ENCODE measurements around the gene RER1. TPM values are rescaled to one million over a fixed set of nuclear protein-coding genes. Genes with fewer than 3 reads are reported as not detected.

RER1 gene
- total RNA-seq, 4 donors from 2014 or later: 56.9 to 86.5 (median 81.4) TPM

GRCh38 chr1:2352341-2352896 lies 39.2 kb upstream of the RER1 start:
- Histone ChIP-seq H3K4me3 (no peak overlapping the region), H3K9me3 (no peaks in the 10 kb centered on the region), H3K27me3 (no peaks in the 10 kb centered on the region), H3K27ac (no peak overlapping the region), H3K4me1 (peaks cover 13% of the 10 kb centered on the region), H3K36me3 (no peaks in the 10 kb centered on the region)
- DNase-seq (ENCODE audit: low spot score in 2 of 2): no peak
- WGBS: 54% methylated on average over 3 of the region's 11 CpGs
- no peak for TF ChIP-seq POLR2A (IDR thresholded peaks at IDR 0.05)
- no peak for TF ChIP-seq EP300 (IDR thresholded peaks at IDR 0.05)
- no peak for TF ChIP-seq POLR2AphosphoS5 (IDR thresholded peaks at IDR 0.05)
- TF ChIP-seq CTCF (IDR thresholded peaks at IDR 0.05): no peak

- no peak for DNase-seq (ENCODE audit: low spot score in 2 of 2)
- no peak overlapping the region for H3K4me3 ChIP-seq
- H3K9me3 ChIP-seq: no peaks in the 10 kb centered on the region
- H3K27me3 ChIP-seq: no peaks in the 10 kb centered on the region
- WGBS: 57% methylated on average over 9 of the region's 21 CpGs
- TF ChIP-seq EP300 (IDR thresholded peaks at IDR 0.05) (no peak), POLR2A (IDR thresholded peaks at IDR 0.05) (no peak), CTCF (IDR thresholded peaks at IDR 0.05) (no peak), POLR2AphosphoS5 (IDR thresholded peaks at IDR 0.05) (no peak)
- H3K27ac ChIP-seq: no peak overlapping the region
- no peaks in the 10 kb centered on the region for H3K36me3 ChIP-seq
- H3K4me1 ChIP-seq: peaks cover 13% of the 10 kb centered on the region
These were observed 38.6 kb upstream of the RER1 start for GRCh38 chr1:2352897-2353550.

GRCh38 chr1:2353551-2354438 lies 37.8 kb upstream of the RER1 start:
- peaks cover 13% of the 10 kb centered on the region for H3K4me1 ChIP-seq
- DNase-seq (ENCODE audit: low spot score in 2 of 2): no peak
- H3K27me3 ChIP-seq: no peaks in the 10 kb centered on the region
- no peak overlapping the region for H3K4me3 ChIP-seq
- H3K9me3 ChIP-seq: no peaks in the 10 kb centered on the region
- TF ChIP-seq EP300 (IDR thresholded peaks at IDR 0.05): no peak
- no peak for TF ChIP-seq CTCF (IDR thresholded peaks at IDR 0.05)
- TF ChIP-seq POLR2A (IDR thresholded peaks at IDR 0.05): no peak
- TF ChIP-seq POLR2AphosphoS5 (IDR thresholded peaks at IDR 0.05): no peak
- no peak overlapping the region for H3K27ac ChIP-seq
- 80% methylated on average over 28 of the region's 28 CpGs for WGBS
- H3K36me3 ChIP-seq: no peaks in the 10 kb centered on the region

- H3K9me3 ChIP-seq: no peaks in the 10 kb centered on the region
- 63% methylated on average over 27 of the region's 38 CpGs for WGBS
- DNase-seq (ENCODE audit: low spot score in 2 of 2): no peak
- H3K27ac ChIP-seq: no peak overlapping the region
- no peak overlapping the region for H3K4me3 ChIP-seq
- H3K36me3 ChIP-seq: no peaks in the 10 kb centered on the region
- TF ChIP-seq POLR2A (IDR thresholded peaks at IDR 0.05) (no peak), POLR2AphosphoS5 (IDR thresholded peaks at IDR 0.05) (no peak), EP300 (IDR thresholded peaks at IDR 0.05) (no peak), CTCF (IDR thresholded peaks at IDR 0.05) (no peak)
- H3K4me1 ChIP-seq: peaks cover 13% of the 10 kb centered on the region
- no peaks in the 10 kb centered on the region for H3K27me3 ChIP-seq
These were observed 36.9 kb upstream of the RER1 start for GRCh38 chr1:2354511-2355372.
